ENCODE results near the gene IL17D. TPM values are rescaled to one million over a fixed set of nuclear protein-coding genes. Genes with fewer than 3 reads are reported as not detected.
"Not testable (repeated sequence)": the region's sequence is repeated elsewhere in the genome, so short reads cannot be mapped to it uniquely, and the experiment has no call there.

IL17D gene
- 1 to 10 TPM; 1.2 to 1.7 TPM for total RNA-seq
- long read RNA-seq, partial matches to known transcripts: 0 of 1 reads
- long read RNA-seq, other reads (novel, unspliced or antisense): 1 of 1 reads

GRCh38 chr13:20702915-20703779 is at the start of gene IL17D:
Gene IL17D (plus strand): TSS chr13:20703699. CDS start chr13:20704002, 303 bp downstream.
- intact Hi-C loops (cut with DNase I, micrococcal nuclease): no loop called here
- DNase-seq (peak in 1 of 2 donors; percentile 49), ATAC-seq (peak; percentile 40)

- intact Hi-C loops (cut with DNase I, micrococcal nuclease): no loop called here
- DNase-seq (no peak), ATAC-seq (no peak)
These were observed 49.3 kb upstream of the IL17D start for GRCh38 chr13:20654156-20654555.

DNA sequence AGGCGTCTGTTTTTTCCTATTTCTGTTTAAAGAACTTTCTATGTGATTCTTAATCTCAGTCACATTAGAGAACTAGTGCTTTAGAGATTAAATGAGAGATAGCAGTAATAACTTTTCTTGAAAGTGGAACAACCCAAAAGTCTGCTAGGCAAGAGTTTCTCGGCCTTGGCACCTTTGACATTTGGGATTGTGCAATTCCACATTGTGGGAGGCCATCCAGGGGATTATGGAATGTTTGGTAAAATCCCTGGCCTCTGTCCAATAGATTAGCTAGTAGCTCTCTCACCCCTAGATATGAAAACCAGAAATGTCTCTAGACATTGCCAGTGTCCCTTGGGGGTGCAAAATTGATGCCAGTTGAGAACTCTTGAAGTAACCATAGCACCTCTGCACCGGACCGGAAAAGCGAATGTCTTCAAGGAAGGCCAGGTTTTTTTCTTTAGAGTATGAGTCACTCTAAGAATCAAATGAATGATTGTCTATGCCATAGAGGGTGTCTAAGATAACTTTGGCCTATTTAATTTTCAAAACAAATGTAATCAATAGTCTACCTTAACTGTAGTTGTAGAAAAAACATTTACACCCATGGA is 45.0 kb upstream of the IL17D start:
- no peak for ATAC-seq
- intact Hi-C loops (cut with DNase I, micrococcal nuclease): no loop called here

GRCh38 chr13:20664351-20664750 is 39.1 kb upstream of the IL17D start:
- no peak for ATAC-seq
- intact Hi-C loops (cut with DNase I, micrococcal nuclease): no loop called here
- DNase-seq: no peak

More for the DNA sequence above, 45.0 kb upstream of the IL17D start:
- no peak for DNase-seq

GRCh38 chr13:20666948-20667347 is 36.6 kb upstream of the IL17D start:
- intact Hi-C loops (cut with DNase I, micrococcal nuclease): no loop called here
- DNase-seq (no peak), ATAC-seq (no peak)

GRCh38 chr13:20667857-20668437 is 35.6 kb upstream of the IL17D start:
- ATAC-seq (no peak), DNase-seq (no peak)
- intact Hi-C loops (cut with DNase I, micrococcal nuclease): no loop called here

DNA sequence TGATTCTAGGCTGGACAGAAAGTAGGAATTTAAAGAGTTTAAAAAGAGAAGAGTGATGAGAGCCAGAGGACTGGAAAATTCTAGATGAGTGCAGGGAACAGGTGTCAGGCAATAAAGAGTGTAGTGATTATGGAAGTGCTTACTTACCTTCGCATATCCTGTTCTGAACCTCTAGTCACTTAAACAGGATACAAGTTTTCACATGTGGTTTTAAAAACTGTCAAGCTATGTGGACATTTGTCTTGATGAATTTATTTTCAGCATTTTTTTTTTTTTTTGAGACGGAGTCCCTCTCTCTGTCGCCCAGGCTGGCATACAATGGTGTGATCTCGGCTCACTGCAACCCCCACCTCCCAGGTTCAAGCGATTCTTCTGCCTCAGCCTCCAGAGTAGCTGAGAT is 34.3 kb upstream of the IL17D start:
- no peak for DNase-seq
- intact Hi-C loops (cut with DNase I, micrococcal nuclease): no loop called here
- no peak for ATAC-seq

DNA sequence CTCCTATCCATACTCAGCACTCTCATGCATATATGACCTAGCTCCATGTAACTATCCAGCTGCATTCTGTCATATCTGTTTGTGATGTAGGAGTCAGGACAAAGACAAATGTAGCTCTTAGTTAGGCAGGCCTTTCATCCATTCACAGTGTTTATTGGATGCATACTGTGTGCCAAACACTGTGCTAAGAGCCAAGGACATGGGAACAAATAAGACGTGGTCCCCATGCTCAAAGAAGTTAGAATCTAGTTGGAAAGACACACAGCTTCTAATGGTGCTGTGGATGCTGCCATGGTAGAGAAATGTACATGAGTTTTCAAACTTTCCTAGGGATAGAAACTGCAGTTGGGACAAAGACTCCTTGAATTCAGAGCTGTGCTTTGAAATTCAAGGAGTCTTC is 31.7 kb upstream of the IL17D start:
- intact Hi-C loops (cut with DNase I, micrococcal nuclease): no loop called here
- DNase-seq (no peak), ATAC-seq (no peak)

- ATAC-seq (no peak), DNase-seq (no peak)
- intact Hi-C loops (cut with DNase I, micrococcal nuclease): no loop called here
These were observed 30.7 kb upstream of the IL17D start for GRCh38 chr13:20672772-20673171.

GRCh38 chr13:20673715-20674114 is 29.8 kb upstream of the IL17D start:
- DNase-seq (no peak), ATAC-seq (no peak)
- intact Hi-C loops (cut with DNase I, micrococcal nuclease): no loop called here

DNA sequence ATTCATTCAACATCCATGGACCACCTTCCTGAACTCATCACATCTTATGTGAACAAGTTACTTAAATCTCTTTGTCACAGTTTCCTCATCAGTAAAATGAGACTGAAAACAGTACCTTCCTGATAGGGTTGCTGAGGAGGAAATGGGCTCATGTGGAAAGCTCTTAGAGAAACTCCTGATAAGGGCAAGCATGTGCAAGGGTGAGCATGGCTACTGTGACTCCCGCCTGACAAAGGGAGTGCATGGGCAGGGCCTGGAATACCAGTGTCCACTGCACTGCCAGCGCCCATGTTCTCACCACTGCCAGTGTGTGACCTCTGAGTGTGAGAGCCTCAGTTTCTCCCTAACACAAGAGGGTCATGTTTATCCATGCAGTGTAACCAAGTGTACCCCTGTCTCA is 27.3 kb upstream of the IL17D start:
- intact Hi-C loops (cut with DNase I, micrococcal nuclease): no loop called here
- ATAC-seq (peak; percentile 91), DNase-seq (peak in 1 of 2 donors; percentile 10)

DNA sequence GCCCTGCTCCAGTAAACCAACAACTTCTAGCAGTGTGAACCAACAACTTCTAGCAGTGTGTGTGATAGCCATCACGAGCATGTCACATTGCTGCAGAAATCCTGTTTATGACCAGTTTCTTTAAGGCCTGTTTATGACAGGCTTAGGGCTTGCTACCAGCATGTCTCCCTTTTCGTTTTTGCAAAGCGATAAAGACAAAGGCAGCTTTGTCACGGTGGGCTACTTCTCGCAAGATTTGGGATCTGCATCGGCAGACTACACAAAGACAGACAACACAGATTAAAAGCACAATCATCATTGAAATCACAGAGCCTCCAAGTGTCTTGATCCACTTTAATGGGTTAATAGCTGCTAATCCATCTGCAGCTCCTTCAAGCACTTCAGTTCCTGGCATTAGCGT is 24.9 kb upstream of the IL17D start:
- intact Hi-C loops (cut with DNase I, micrococcal nuclease); DNase-seq; ATAC-seq: not testable (repeated sequence)

GRCh38 chr13:20679879-20680278 is 23.6 kb upstream of the IL17D start:
- ATAC-seq (no peak), DNase-seq (no peak)
- intact Hi-C loops (cut with DNase I, micrococcal nuclease): no loop called here

GRCh38 chr13:20680416-20681080 is 23.0 kb upstream of the IL17D start:
- ATAC-seq (no peak), DNase-seq (no peak)
- intact Hi-C loops (cut with DNase I, micrococcal nuclease): no loop called here

DNA sequence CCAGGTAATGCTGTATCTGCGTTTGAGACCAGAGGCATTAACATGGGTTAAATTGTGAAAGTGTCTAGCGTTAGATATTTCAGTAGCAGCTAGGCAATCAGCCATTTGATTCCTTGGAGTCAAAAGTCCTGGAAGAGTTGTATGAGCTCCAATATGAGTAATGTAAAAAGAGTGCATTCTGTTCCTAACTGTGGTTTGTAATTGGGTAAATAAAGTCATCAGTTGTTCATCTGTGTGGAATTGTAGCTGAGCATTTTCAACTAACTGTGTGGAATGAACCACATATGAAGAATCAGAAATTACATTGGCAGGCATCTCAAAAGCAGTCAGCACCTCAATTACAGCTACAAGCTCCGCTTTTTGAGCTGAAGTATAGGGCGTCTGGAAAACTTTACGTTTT is 22.0 kb upstream of the IL17D start:
- intact Hi-C loops (cut with DNase I, micrococcal nuclease); ATAC-seq; DNase-seq: not testable (repeated sequence)

DNA sequence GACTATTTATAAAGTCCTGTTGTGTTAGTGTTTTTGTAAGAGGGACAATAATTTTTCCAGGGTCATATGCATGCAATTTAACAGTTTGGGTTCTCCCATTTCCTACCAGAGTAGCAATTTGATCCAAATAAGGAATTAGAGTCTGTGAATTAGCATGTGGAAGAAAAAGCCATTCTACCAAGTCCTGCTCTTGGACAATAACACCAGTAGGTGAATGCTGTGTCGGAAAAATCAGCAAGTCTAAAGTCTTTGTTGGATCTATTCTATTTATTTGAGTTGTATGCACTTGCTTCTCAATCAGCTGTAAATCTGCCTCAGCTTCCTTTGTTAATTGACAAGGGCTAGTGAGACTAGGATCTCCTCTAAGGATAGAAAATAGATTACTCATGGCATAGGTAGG is 21.4 kb upstream of the IL17D start:
- DNase-seq: no peak
- no peak for ATAC-seq
- intact Hi-C loops (cut with DNase I, micrococcal nuclease): no loop called here

- no peak for DNase-seq
- ATAC-seq: no peak
- intact Hi-C loops (cut with DNase I, micrococcal nuclease): no loop called here
These were observed 19.5 kb upstream of the IL17D start for GRCh38 chr13:20684041-20684440.

- ATAC-seq: no peak
- DNase-seq: no peak
- intact Hi-C loops (cut with DNase I, micrococcal nuclease): no loop called here
These were observed 19.0 kb upstream of the IL17D start for GRCh38 chr13:20684546-20684945.

- DNase-seq: no peak
- no peak for ATAC-seq
- intact Hi-C loops (cut with DNase I, micrococcal nuclease): no loop called here
These were observed 18.4 kb upstream of the IL17D start for GRCh38 chr13:20685092-20685491.
